K562 (cell line): ENCODE results near the gene TTC32. TPM values are rescaled to one million over a fixed set of nuclear protein-coding genes. Genes with fewer than 3 reads are reported as not detected.
A peak's percentile ranks its signal among the peaks of the same experiment; 100 is the strongest.

ENCODE experiments used
- ATF6 ChIP-seq: sonication (generic); formaldehyde crosslinking; IDR thresholded peaks from 2 replicates; pipeline ENCODE4 v1.4.0; 2020; ENCODE audit warnings: mild to moderate bottlenecking, missing genetic modification reagents
- BRF1 ChIP-seq: IDR thresholded peaks from 3 replicates; pipeline ENCODE4 v1.6.1; 2011; ENCODE audit warnings: borderline replicate concordance, mild to moderate bottlenecking; ENCODE audit not compliant: insufficient read length; ENCODE audit errors: extremely low read depth
- FUS ChIP-seq: fragments of 200-400 bp; formaldehyde crosslinking; optimal IDR thresholded peaks from 2 replicates; pipeline ENCODE3; 2017; ENCODE audit warnings: low read depth, low read length
- JUND ChIP-seq, 2 experiments: IDR thresholded peaks; 2 replicates in 1 of 2; 3 replicates in 1 of 2; pipeline ENCODE4 v1.6.1; 2011; ENCODE audit warnings: borderline replicate concordance in 2 of 2, low read depth in 2 of 2, low read length in 2 of 2, improper control_type of control experiment in 1 of 2, missing biosample characterization in 1 of 2, missing genetic modification characterization in 1 of 2, missing genetic modification reagents in 1 of 2
- MED1 ChIP-seq: sonication (generic); formaldehyde crosslinking; IDR thresholded peaks from 2 replicates; pipeline ENCODE4 v1.8.1; 2023; ENCODE audit warnings: missing genetic modification reagents, borderline replicate concordance
- MYBL2 ChIP-seq, 2 experiments: fragments of 450-650 bp in 1 of 2; sonication (generic) in 1 of 2; formaldehyde crosslinking in 1 of 2; IDR thresholded peaks; 2 replicates each; pipeline versions ENCODE4 v1.6.1 to v1.8.1; 2017 to 2022; ENCODE audit warnings: borderline replicate concordance in 1 of 2, inconsistent platforms in 1 of 2, low read depth in 1 of 2, mild to moderate bottlenecking in 1 of 2, missing genetic modification reagents in 1 of 2, moderate library complexity in 1 of 2
- SAP30 ChIP-seq: fragments of 200-600 bp; sonication (generic); IDR thresholded peaks from 2 replicates; pipeline ENCODE4 v1.6.1; 2012; ENCODE audit warnings: borderline replicate concordance, low read depth, mild to moderate bottlenecking, moderate library complexity, low read length, control low read depth, inconsistent platforms; ENCODE audit not compliant: insufficient read depth, poor library complexity, severe bottlenecking
- ZNF140 ChIP-seq: fragments of 250-450 bp; sonication (Bioruptor Pico); IDR thresholded peaks from 2 replicates; pipeline ENCODE4 v1.8.0; 2021; ENCODE audit warnings: moderate library complexity, mild to moderate bottlenecking, inconsistent platforms
- polyA plus RNA-seq, 8 experiments: library from polyadenylated mRNA; depleted of rRNA in 4 of 8; stranded (reverse) in 5 of 8; unstranded in 3 of 8; fragments of >200 nt; fragmentation: Nextera tagmentation in 2 of 8; fragmentation: Illumina TruSeq in 1 of 8; extraction: Ambion mirVana in 2 of 8; extraction: Trizol in 1 of 8; gene quantifications; 2 replicates each; pipeline versions ENCODE4 v1.2.1 to v1.2.3, GENCODE V29; 2011 to 2014; ENCODE audit warnings: inconsistent platforms in 1 of 8, missing spikeins in 1 of 8
- total RNA-seq, 7 experiments: library from RNA; depleted of rRNA in 6 of 7; stranded (reverse); fragments of >200 nt in 6 of 7; fragmentation: Illumina TruSeq in 2 of 7; extraction: Trizol in 2 of 7; gene quantifications; 2 replicates each; pipeline versions ENCODE4 v1.2.1 to v1.2.3, GENCODE V29; 2011 to 2021; ENCODE audit warnings: low replicate concordance in 1 of 7
- TF ChIP-seq, protein P1 (sequence below): sonication (generic); formaldehyde crosslinking; IDR thresholded peaks from 2 replicates; pipeline ENCODE4 v1.8.0; 2023; ENCODE audit warnings: missing genetic modification reagents, mild to moderate bottlenecking, borderline replicate concordance
- TF ChIP-seq, protein P2 (sequence below): fragments of 250-450 bp; sonication (Bioruptor Pico); IDR thresholded peaks from 2 replicates; pipeline ENCODE4 v1.4.0; 2020

The TTC32 gene
- total and polyA plus RNA-seq, 9 of the 15 experiments (the other 6 are each of a cell fraction or from before 2014, with no cell fraction given), result 27.6 to 71.4 (median 52.6) TPM

DNA sequence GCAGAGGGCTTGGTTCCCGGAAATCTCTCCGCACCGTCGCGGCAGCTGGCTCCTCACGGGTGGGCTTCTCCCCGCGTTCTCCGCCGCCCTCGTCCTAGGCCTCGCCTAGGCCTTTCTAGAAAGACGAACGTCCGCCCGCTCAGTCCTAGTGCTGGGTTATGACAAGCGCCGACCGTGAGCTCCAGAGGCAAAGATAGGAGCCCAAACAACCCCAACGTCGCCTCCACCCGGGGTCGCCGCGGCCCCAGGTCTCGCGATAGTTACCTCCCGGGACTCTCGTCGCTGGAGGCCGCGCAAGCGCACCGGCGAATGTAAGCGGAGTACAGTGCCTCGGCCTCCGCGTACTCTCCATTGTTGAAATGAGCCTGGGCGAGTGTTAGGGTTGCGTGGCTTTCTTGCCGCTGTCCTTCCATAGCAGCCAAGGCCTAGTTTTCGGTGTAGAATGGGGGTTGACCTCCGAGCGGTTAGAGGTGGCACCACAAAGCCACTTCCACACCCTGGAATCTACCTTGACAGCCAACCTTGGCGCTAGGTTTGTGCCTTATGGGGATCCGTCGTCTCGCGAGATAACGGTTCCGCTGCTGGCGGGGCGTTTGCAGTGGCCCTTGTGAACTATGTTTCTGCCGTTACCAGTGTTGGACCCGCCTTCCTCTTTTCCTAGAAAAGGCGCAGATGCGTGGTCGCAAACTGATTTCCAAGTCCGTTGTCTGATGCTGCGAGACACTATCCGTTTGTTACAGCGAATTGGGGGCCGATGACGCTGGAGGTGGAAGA, at the start of gene TTC32 (continued):
- TF ChIP-seq, protein P1, sequence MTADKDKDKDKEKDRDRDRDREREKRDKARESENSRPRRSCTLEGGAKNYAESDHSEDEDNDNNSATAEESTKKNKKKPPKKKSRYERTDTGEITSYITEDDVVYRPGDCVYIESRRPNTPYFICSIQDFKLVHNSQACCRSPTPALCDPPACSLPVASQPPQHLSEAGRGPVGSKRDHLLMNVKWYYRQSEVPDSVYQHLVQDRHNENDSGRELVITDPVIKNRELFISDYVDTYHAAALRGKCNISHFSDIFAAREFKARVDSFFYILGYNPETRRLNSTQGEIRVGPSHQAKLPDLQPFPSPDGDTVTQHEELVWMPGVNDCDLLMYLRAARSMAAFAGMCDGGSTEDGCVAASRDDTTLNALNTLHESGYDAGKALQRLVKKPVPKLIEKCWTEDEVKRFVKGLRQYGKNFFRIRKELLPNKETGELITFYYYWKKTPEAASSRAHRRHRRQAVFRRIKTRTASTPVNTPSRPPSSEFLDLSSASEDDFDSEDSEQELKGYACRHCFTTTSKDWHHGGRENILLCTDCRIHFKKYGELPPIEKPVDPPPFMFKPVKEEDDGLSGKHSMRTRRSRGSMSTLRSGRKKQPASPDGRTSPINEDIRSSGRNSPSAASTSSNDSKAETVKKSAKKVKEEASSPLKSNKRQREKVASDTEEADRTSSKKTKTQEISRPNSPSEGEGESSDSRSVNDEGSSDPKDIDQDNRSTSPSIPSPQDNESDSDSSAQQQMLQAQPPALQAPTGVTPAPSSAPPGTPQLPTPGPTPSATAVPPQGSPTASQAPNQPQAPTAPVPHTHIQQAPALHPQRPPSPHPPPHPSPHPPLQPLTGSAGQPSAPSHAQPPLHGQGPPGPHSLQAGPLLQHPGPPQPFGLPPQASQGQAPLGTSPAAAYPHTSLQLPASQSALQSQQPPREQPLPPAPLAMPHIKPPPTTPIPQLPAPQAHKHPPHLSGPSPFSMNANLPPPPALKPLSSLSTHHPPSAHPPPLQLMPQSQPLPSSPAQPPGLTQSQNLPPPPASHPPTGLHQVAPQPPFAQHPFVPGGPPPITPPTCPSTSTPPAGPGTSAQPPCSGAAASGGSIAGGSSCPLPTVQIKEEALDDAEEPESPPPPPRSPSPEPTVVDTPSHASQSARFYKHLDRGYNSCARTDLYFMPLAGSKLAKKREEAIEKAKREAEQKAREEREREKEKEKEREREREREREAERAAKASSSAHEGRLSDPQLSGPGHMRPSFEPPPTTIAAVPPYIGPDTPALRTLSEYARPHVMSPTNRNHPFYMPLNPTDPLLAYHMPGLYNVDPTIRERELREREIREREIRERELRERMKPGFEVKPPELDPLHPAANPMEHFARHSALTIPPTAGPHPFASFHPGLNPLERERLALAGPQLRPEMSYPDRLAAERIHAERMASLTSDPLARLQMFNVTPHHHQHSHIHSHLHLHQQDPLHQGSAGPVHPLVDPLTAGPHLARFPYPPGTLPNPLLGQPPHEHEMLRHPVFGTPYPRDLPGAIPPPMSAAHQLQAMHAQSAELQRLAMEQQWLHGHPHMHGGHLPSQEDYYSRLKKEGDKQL (CRISPR knock-in tag), result no peak
- TF ChIP-seq MED1 (CRISPR knock-in tag) (no peak), ATF6 (peak; percentile 9; the same call in 1 of the 2 replicates), BRF1 (no peak), ZNF140 (CRISPR knock-in tag) (no peak), SAP30 (peak; percentile 51), MYBL2 (IDR thresholded peaks at IDR 0.05; ENCODE audit: low read depth) (peak; percentile 90), MYBL2 (CRISPR knock-in tag; IDR thresholded peaks at IDR 0.05; ENCODE audit: borderline replicate concordance) (no peak), JUND (IDR thresholded peaks at IDR 0.05; ENCODE audit: borderline replicate concordance, low read depth, low read length) (peak; percentile 39; the same call in 1 of the 2 replicates), JUND (tag; IDR thresholded peaks at IDR 0.05; ENCODE audit: borderline replicate concordance, low read depth, low read length) (peak; percentile 42; the same call in 2 of the 3 replicates), FUS (no peak)
- TF ChIP-seq, protein P2, sequence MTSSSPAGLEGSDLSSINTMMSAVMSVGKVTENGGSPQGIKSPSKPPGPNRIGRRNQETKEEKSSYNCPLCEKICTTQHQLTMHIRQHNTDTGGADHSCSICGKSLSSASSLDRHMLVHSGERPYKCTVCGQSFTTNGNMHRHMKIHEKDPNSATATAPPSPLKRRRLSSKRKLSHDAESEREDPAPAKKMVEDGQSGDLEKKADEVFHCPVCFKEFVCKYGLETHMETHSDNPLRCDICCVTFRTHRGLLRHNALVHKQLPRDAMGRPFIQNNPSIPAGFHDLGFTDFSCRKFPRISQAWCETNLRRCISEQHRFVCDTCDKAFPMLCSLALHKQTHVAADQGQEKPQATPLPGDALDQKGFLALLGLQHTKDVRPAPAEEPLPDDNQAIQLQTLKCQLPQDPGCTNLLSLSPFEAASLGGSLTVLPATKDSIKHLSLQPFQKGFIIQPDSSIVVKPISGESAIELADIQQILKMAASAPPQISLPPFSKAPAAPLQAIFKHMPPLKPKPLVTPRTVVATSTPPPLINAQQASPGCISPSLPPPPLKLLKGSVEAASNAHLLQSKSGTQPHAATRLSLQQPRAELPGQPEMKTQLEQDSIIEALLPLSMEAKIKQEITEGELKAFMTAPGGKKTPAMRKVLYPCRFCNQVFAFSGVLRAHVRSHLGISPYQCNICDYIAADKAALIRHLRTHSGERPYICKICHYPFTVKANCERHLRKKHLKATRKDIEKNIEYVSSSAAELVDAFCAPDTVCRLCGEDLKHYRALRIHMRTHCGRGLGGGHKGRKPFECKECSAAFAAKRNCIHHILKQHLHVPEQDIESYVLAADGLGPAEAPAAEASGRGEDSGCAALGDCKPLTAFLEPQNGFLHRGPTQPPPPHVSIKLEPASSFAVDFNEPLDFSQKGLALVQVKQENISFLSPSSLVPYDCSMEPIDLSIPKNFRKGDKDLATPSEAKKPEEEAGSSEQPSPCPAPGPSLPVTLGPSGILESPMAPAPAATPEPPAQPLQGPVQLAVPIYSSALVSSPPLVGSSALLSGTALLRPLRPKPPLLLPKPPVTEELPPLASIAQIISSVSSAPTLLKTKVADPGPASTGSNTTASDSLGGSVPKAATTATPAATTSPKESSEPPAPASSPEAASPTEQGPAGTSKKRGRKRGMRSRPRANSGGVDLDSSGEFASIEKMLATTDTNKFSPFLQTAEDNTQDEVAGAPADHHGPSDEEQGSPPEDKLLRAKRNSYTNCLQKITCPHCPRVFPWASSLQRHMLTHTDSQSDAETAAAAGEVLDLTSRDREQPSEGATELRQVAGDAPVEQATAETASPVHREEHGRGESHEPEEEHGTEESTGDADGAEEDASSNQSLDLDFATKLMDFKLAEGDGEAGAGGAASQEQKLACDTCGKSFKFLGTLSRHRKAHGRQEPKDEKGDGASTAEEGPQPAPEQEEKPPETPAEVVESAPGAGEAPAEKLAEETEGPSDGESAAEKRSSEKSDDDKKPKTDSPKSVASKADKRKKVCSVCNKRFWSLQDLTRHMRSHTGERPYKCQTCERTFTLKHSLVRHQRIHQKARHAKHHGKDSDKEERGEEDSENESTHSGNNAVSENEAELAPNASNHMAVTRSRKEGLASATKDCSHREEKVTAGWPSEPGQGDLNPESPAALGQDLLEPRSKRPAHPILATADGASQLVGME (CRISPR knock-in tag), result 0 out of 2 replicates have a peak, but pooled peaks have one; percentile 2
